ENCODE data around the gene YEATS4.
"Not testable (repeated sequence)": the region's sequence is repeated elsewhere in the genome, so short reads cannot be mapped to it uniquely, and the experiment has no call there.

YEATS4 gene

GRCh38 chr12:69359531-69360347, at the start of gene YEATS4:
Gene YEATS4, plus strand, starts transcription at chr12:69359743. Its CDS starts 230 bp downstream, at chr12:69359973.
- DNase-seq (ENCODE audit: extremely low read depth in 1 of 2, low read depth in 1 of 2): peak; percentile 42 to 74

DNA sequence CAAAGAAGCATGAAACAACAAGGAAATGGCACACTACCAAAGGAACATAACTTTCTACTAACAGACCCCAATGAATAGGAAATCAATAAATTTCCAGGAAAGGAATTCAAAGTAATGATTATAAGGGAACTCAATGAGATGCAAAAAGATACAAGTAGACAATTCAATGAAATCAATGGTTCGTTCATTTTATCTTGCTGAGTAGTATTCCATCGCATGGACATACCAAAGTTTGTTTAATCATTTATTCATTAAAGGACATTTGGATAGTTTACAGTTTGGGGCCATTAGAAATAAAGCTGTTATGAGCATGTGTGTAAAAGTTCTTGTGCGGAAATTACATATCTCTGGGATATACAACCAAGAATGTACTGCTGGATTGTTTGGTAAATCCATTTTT, 46.3 kb upstream of the YEATS4 start:
- no peak for DNase-seq (ENCODE audit: extremely low read depth in 1 of 2, low read depth in 1 of 2)

DNA sequence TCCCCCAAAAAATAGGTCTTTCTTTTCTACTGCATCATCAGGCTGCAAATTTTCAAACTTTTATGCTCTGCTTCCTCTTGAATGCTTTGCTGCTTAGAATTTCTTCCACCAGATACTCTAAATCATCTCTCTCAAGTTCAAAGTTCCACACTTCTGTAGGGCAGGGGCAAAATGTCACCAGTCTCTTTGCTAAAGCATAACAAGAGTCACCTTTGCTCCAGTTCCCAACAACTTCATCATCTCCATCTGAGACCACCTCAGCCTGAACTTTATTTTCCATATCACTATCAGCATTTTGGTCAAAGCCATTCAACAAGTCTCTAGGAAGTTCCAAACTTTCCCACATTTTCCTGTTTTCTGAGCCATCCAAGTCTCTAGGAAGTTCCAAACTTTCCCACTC, 42.8 kb upstream of the YEATS4 start:
- not testable (repeated sequence) for DNase-seq (ENCODE audit: extremely low read depth in 1 of 2, low read depth in 1 of 2)

- not testable (repeated sequence) for DNase-seq (ENCODE audit: extremely low read depth in 1 of 2, low read depth in 1 of 2)
Observed at GRCh38 chr12:69317233-69317632, 42.3 kb upstream of the YEATS4 start.

- no peak for DNase-seq (ENCODE audit: extremely low read depth in 1 of 2, low read depth in 1 of 2)
Observed at GRCh38 chr12:69318225-69318624, 41.3 kb upstream of the YEATS4 start.

GRCh38 chr12:69321351-69321750, 38.2 kb upstream of the YEATS4 start:
- DNase-seq (ENCODE audit: extremely low read depth in 1 of 2, low read depth in 1 of 2): no peak

- no peak for DNase-seq (ENCODE audit: extremely low read depth in 1 of 2, low read depth in 1 of 2)
Observed at GRCh38 chr12:69324797-69325466, 34.6 kb upstream of the YEATS4 start.

- DNase-seq (ENCODE audit: extremely low read depth in 1 of 2, low read depth in 1 of 2): no peak
Observed at GRCh38 chr12:69328426-69328825, 31.1 kb upstream of the YEATS4 start.

GRCh38 chr12:69329669-69330428, 29.7 kb upstream of the YEATS4 start:
- no peak for DNase-seq (ENCODE audit: extremely low read depth in 1 of 2, low read depth in 1 of 2)

DNA sequence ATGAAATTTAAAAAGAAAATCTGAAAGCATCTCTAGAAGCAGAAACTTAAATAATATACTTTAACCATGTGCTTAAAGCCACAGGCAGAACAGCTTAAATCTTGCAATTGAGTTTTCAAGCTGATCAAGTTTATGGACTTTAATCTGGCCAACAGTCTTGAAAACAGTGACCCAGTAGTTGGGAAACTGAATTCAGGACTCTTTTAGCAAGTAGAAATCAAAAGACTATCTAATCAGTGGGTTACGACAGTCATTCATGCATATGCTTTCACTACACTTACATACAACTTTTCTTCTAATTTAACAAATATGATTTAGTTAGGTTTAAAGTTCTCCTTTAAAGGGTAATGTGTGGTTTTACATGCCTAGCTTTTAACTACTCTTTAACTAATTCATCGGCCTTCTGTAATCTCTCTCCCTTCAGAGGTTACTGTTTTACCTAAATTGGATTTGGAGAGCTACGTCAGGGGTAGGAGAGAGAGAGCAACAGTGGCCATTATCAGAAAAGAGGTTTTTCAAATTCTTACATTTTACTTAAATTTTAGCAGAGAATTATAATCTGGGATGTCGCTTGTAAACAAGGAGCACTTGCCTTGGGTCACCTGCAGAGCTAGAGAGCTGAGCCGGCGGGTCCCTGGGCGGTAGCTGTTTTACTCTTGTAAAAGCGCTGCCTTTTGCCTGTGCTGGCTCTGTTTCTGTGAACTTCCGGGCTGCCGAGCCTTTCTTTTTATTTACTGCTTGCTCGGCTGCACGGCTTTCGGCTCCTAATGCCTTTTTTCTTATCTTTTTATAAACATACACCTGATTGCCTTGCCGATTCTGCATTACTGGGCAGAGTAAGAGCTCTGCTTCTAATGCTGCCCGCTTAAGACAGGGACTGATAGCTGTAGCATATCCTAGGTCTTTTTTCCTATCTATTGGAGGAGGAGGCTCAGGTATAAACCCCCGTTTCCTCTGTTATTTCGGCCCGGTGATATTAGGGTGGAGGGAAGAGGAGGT, 28.8 kb upstream of the YEATS4 start:
- DNase-seq (ENCODE audit: extremely low read depth in 1 of 2, low read depth in 1 of 2): peak; percentile 15 to 28

GRCh38 chr12:69331519-69331908, 28.0 kb upstream of the YEATS4 start:
- no peak for DNase-seq (ENCODE audit: extremely low read depth in 1 of 2, low read depth in 1 of 2)

DNA sequence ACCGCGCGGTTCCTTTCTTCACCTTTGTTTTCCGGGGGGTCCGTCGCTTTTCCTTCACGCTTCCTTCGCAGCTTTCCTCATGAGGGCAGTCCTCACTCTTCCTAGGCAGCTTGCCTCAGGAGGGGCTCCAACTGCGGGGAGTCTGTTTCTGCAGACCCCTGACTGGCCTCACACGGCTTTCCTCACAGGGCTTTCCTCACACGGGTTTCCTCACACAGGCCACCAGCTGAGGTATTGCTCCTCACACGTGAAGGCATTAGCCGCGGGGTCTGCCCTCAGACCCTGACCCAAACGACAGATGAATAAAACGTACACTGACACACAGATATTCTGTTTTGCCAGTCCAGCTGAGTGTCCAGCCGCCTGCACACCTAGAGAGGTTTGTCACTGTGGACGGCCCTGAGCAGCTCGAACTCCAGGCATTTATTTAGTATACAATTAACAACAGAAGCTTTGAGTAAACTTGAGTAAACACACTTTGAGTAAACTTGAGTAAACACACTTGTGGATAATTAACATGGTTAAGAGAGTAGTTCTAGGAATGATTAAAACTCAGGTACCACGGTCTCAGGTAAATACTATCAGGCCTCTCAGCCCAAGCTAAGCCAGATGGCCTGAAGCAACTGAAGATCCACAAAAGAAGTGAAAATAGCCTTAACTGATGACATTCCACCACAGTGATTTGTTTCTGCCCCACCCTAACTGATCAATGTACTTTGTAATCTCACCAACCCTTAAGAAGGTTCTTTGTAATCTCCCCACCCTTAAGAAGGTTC, 27.4 kb upstream of the YEATS4 start:
- no peak for DNase-seq (ENCODE audit: extremely low read depth in 1 of 2, low read depth in 1 of 2)

GRCh38 chr12:69332815-69333358, 26.7 kb upstream of the YEATS4 start:
- no peak for DNase-seq (ENCODE audit: extremely low read depth in 1 of 2, low read depth in 1 of 2)

GRCh38 chr12:69334158-69334557, 25.4 kb upstream of the YEATS4 start:
- DNase-seq (ENCODE audit: extremely low read depth in 1 of 2, low read depth in 1 of 2): no peak

DNA sequence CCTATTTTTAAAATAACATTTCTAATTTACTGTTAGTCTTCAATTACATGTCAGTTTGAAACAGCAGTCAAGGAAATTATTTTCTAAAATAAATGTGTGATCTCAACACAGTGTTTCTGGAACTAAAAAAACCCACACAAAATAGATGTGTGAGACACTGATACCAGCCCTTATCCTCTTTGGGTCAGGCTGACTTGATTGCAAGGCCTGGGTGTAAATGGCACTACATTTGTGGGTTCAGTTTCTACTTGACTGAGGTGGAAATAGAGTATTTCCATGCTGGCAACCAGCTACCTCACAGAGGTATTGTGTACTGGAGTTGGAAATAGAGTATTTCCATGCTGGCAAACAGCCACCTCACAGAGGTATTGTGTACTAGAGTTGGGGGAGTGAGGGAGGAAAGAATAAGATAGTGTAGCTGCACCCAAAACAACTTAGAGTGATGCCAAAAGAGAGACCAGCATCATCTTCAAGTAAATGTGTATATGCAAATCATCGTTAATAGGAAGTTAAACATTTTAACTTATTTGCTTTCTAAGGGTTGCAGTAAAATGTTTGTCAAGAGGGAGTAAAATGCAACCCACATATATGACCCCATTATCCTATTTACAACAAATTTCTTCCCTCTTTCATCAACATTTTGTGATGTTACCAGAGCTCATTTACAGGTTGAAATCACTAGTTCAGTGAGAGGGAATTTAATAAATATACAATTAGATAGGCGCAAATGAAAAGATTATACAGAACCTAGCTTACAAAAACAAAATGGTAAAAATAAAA, 22.0 kb upstream of the YEATS4 start:
- DNase-seq (ENCODE audit: extremely low read depth in 1 of 2, low read depth in 1 of 2): no peak

DNA sequence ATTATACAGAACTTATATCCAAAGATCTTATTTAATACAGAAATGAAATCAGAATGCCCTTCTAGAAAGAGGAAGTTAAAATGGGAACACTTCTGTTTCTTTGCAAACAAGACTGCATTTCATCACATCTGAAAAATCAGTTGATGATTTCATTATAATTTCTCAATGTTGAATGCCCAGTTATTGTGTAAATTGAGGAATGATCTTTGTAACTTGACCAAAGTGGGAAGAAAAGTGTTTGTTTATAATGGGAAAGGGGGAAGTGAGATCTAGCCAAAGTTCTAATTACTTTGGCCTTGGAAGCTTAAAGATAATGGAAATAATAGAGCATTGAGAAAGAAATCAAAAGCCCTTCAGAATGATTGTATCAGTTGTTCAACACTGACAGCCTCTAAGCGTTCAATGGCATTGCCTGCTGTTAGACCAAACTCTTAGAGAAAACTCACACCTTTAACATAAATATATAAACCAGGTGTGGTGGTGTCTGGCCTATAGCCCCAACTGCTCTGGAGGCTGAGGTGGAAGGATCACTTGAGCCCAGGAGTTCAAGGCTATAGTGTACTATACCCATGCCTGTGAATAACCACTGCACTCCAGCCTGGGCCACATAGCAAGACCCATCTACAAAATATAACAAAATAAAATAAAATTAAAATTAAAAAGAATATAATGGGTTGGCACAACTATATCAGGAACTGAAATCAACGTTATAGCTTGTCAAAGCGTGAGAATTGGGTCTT, 21.3 kb upstream of the YEATS4 start:
- DNase-seq (ENCODE audit: extremely low read depth in 1 of 2, low read depth in 1 of 2): no peak

GRCh38 chr12:69338936-69339335, 20.6 kb upstream of the YEATS4 start:
- DNase-seq (ENCODE audit: extremely low read depth in 1 of 2, low read depth in 1 of 2): no peak

DNA sequence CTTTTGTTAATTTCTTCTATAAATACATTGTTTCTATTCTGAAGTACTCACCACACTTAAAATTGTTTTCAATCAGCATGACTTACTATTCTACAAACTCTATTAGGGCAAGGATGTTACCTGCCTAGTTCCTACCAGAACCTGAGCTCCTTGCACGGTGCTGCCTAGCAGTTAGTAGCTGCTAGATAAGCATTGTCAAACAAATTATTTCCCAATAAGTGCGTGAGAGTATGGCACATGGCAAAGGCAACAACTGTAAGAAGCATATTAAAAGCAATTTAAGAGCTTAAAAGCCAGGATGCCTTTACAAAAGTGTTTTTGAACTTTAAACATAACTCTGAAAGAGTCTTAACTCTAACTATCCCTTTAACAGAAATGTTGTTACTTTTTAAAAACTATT, 19.5 kb upstream of the YEATS4 start:
- DNase-seq (ENCODE audit: extremely low read depth in 1 of 2, low read depth in 1 of 2): no peak
